PC-9 (cell line): Measurements from ENCODE around the gene C1QTNF7. TPM values are rescaled to one million over a fixed set of nuclear protein-coding genes. Genes with fewer than 3 reads are reported as not detected.
A peak's percentile ranks its signal among the peaks of the same experiment; 100 is the strongest.

ENCODE experiments used
- BruUV-seq: library from RNA; stranded (reverse); fragments of 400-500 nt; replicated peaks from 2 replicates; lab custom pipeline; 2021; lab: Mats Ljungman, UMichigan
- CTCF ChIA-PET: fragments of 300-600 bp; sonication (Branson Sonifier 250); formaldehyde crosslinking; loops from one replicate; lab custom pipeline; 2022; ENCODE audit warnings: antibody characterized with exemption; lab: Charles Lee
- POLR2A ChIA-PET: fragments of 300-600 bp; sonication (Branson Sonifier 250); formaldehyde crosslinking; loops from one replicate; lab custom pipeline; 2022; ENCODE audit warnings: antibody characterized with exemption; ENCODE audit not compliant: unreplicated experiment; lab: Charles Lee
- DNase-seq, 2 experiments: peaks; one replicate each; pipeline versions ENCODE4 v3.0.0 to v3.0.0-alpha.2; 2015 to 2022; ENCODE audit warnings: mixed read lengths in 1 of 2
- H2AFZ ChIP-seq: fragments of 200-600 bp; sonication (generic); 2 replicates; pipeline ENCODE4 v1.8.1; 2017; ENCODE audit warnings: antibody characterized with exemption
- H3F3A ChIP-seq: fragments of 200-600 bp; sonication (generic); 2 replicates; pipeline ENCODE4 v1.8.1; 2017; ENCODE audit warnings: antibody characterized with exemption, mild to moderate bottlenecking, low read depth; ENCODE audit not compliant: insufficient read depth
- H3K27ac ChIP-seq: fragments of 200-600 bp; sonication (generic); 2 replicates; pipeline ENCODE4 v1.6.1; 2016; ENCODE audit warnings: mixed run types
- H3K27me3 ChIP-seq: fragments of 200-600 bp; sonication (generic); 2 replicates; pipeline ENCODE4 v1.6.1; 2016; ENCODE audit warnings: low read depth, mixed run types; ENCODE audit not compliant: insufficient read depth
- H3K36me3 ChIP-seq: fragments of 200-600 bp; sonication (generic); 2 replicates; pipeline ENCODE4 v1.6.1; 2016; ENCODE audit warnings: low read depth, mixed run types
- H3K4me1 ChIP-seq: fragments of 200-600 bp; sonication (generic); replicated peaks from 2 replicates; pipeline ENCODE4 v1.6.1; 2016; ENCODE audit warnings: mixed run types; ENCODE audit not compliant: insufficient read depth
- H3K4me2 ChIP-seq: fragments of 200-600 bp; sonication (generic); 2 replicates; pipeline ENCODE4 v1.6.1; 2017; ENCODE audit warnings: mixed run types
- H3K4me3 ChIP-seq: fragments of 200-600 bp; sonication (generic); 2 replicates; pipeline ENCODE4 v1.6.1; 2016; ENCODE audit warnings: mixed run types
- H3K79me2 ChIP-seq: fragments of 200-600 bp; sonication (generic); 2 replicates; pipeline ENCODE4 v1.6.1; 2017; ENCODE audit warnings: low read depth, mixed run types
- H3K9me2 ChIP-seq: fragments of 200-600 bp; sonication (generic); 2 replicates; pipeline ENCODE4 v1.8.1; 2017; ENCODE audit warnings: mild to moderate bottlenecking; ENCODE audit not compliant: insufficient read depth
- H3K9me3 ChIP-seq: fragments of 200-600 bp; sonication (generic); 2 replicates; pipeline ENCODE4 v1.8.1; 2016; ENCODE audit warnings: low read depth; ENCODE audit not compliant: insufficient read depth
- H4K20me1 ChIP-seq: fragments of 200-600 bp; sonication (generic); 2 replicates; pipeline ENCODE4 v1.8.1; 2017; ENCODE audit not compliant: insufficient read depth
- CTCF ChIP-seq: fragments of 200-600 bp; sonication (generic); conservative IDR thresholded peaks from 2 replicates; pipeline ENCODE4 v1.6.1; 2017; ENCODE audit warnings: mixed run types, antibody characterized with exemption, mild to moderate bottlenecking, moderate library complexity
- EZH2 ChIP-seq: fragments of 200-600 bp; sonication (generic); IDR thresholded peaks from 2 replicates; pipeline ENCODE4 v1.8.0; 2017; ENCODE audit warnings: antibody characterized with exemption, low read depth
- intact Hi-C: fragments of 100-400 bp; cut with micrococcal nuclease; formaldehyde crosslinking; loops from one replicate; pipeline ENCODE4 v1.10.0; 2022; ENCODE audit not compliant: unreplicated experiment
- total RNA-seq: library from RNA; stranded (reverse); gene quantifications from 2 replicates; pipeline ENCODE4 v1.2.3, GENCODE V29; 2021

Gene C1QTNF7
- total RNA-seq, 1 experiment from 2014 or later = not detected

GRCh38 chr4:15395311-15395710 lies 32.5 kb upstream of the C1QTNF7 start:
- DNase-seq = no peak
- ChIA-PET POLR2A (no interaction called here), CTCF (no interaction called here)
- BruUV-seq = no TSS peak
- intact Hi-C loops = no loop called here
- Histone ChIP-seq H3K9me2 (no peaks in the 10 kb centered on the region), H3K4me3 (no peak overlapping the region), H2AFZ (no peak overlapping the region), H3F3A (no peaks in the 10 kb centered on the region), H3K4me2 (no peak overlapping the region), H3K79me2 (no peaks in the 10 kb centered on the region), H3K9me3 (no peaks in the 10 kb centered on the region), H3K4me1 (no peaks in the 10 kb centered on the region), H3K36me3 (no peaks in the 10 kb centered on the region), H3K27ac (no peak overlapping the region), H4K20me1 (no peaks in the 10 kb centered on the region), H3K27me3 (no peaks in the 10 kb centered on the region)
- TF ChIP-seq CTCF = no peak
- no peak for TF ChIP-seq EZH2

- CTCF ChIA-PET = interaction anchor here (0.7 kb wide), 1 partner anchor 74 kb away, joined by 3 read pairs; the partner anchor contains the start of gene CC2D2A
- no TSS peak for BruUV-seq
- Histone ChIP-seq H3K36me3 (no peaks in the 10 kb centered on the region), H3F3A (no peaks in the 10 kb centered on the region), H3K4me1 (peaks cover 10% of the 10 kb centered on the region; the same call in 1 of the 2 replicates), H3K27me3 (no peaks in the 10 kb centered on the region), H3K4me3 (no peak overlapping the region), H3K27ac (no peak overlapping the region), H3K9me2 (no peaks in the 10 kb centered on the region), H4K20me1 (no peaks in the 10 kb centered on the region), H3K4me2 (no peak overlapping the region), H2AFZ (no peak overlapping the region), H3K9me3 (no peaks in the 10 kb centered on the region), H3K79me2 (no peaks in the 10 kb centered on the region)
- DNase-seq = no peak
- TF ChIP-seq CTCF (peak; percentile 61), EZH2 (no peak)
- intact Hi-C loops = loop anchor here (1.0 kb wide), 1 partner anchor 165 kb away; no protein-coding TSS in a partner anchor
- POLR2A ChIA-PET = no interaction called here
Measured at GRCh38 chr4:15396157-15396800, 31.6 kb upstream of the C1QTNF7 start.

GRCh38 chr4:15398001-15398400 lies 29.8 kb upstream of the C1QTNF7 start:
- ChIA-PET CTCF (interaction anchor here (0.6 kb wide), 2 partner anchors 165 to 997 kb away, joined by 3 to 4 read pairs; no protein-coding TSS in a partner anchor), POLR2A (no interaction called here)
- Histone ChIP-seq H3F3A (no peaks in the 10 kb centered on the region), H3K9me3 (no peaks in the 10 kb centered on the region), H3K27ac (no peak overlapping the region), H3K27me3 (no peaks in the 10 kb centered on the region), H3K4me2 (no peak overlapping the region), H3K79me2 (no peaks in the 10 kb centered on the region), H3K36me3 (no peaks in the 10 kb centered on the region), H2AFZ (no peak overlapping the region), H3K4me1 (peaks cover 10% of the 10 kb centered on the region; the same call in 1 of the 2 replicates), H3K9me2 (no peaks in the 10 kb centered on the region), H3K4me3 (no peak overlapping the region), H4K20me1 (no peaks in the 10 kb centered on the region)
- no peak for DNase-seq
- no peak for TF ChIP-seq CTCF
- no peak for TF ChIP-seq EZH2
- BruUV-seq = no TSS peak
- intact Hi-C loops = no loop called here
